ENCODE results near the gene PLSCR1. TPM values are rescaled to one million over a fixed set of nuclear protein-coding genes. Genes with fewer than 3 reads are reported as not detected.

Gene PLSCR1
- total and polyA plus RNA-seq, 2 donors (not counting 1 experiment from before 2014, with no cell fraction given): 16.8 to 44.6 TPM

- no peak overlapping the region for H3K4me3 Mint-ChIP-seq
- no peaks in the 10 kb centered on the region for H3K4me1 ChIP-seq (ENCODE audit: control insufficient read depth in 2 of 2, insufficient read depth in 2 of 2, low read length in 2 of 2)
- intact Hi-C loops (cut with micrococcal nuclease): no loop called here
- H3K27ac ChIP-seq (ENCODE audit: low read length in 2 of 2): no peak overlapping the region
- peaks cover 1 to 23% of the 10 kb centered on the region in 2 experiments for H3K36me3 ChIP-seq (replicated peaks in 1 of 2; ENCODE audit: control extremely low read depth in 1 of 2, control insufficient read depth in 1 of 2, extremely low read depth in 1 of 2, insufficient read depth in 2 of 2, low read length in 1 of 2)
- no peak for DNase-seq
- H3K27ac Mint-ChIP-seq: no peak overlapping the region
- 100% methylated on average over 3 of the region's 4 CpGs for WGBS (ENCODE audit: insufficient coverage)
- no peak overlapping the region for H2AFZ ChIP-seq (ENCODE audit: insufficient read depth, low read depth, low read length, poor library complexity, severe bottlenecking)
- no peaks in the 10 kb centered on the region for H3K9me3 Mint-ChIP-seq (ENCODE audit: insufficient read depth)
- no peaks in the 10 kb centered on the region for H3K79me2 ChIP-seq (ENCODE audit: control insufficient read depth, insufficient read depth, low read length)
- H3K9me3 ChIP-seq (ENCODE audit: control extremely low read depth in 1 of 3, control insufficient read depth in 2 of 3, insufficient read depth in 1 of 3, low read length in 2 of 3): no peaks in the 10 kb centered on the region
- no peaks in the 10 kb centered on the region for H3K27me3 ChIP-seq (replicated peaks in 1 of 4; ENCODE audit: control extremely low read depth in 1 of 4, control insufficient read depth in 3 of 4, insufficient read depth in 4 of 4, low read length in 3 of 4)
- no peaks in the 10 kb centered on the region for H4K20me1 ChIP-seq (ENCODE audit: control insufficient read depth, insufficient read depth, low read length, poor library complexity, severe bottlenecking)
- no peaks in the 10 kb centered on the region for H3K27me3 Mint-ChIP-seq
- H3K4me1 Mint-ChIP-seq: no peaks in the 10 kb centered on the region
- H3K4me2 ChIP-seq (replicated peaks; ENCODE audit: low read depth, low read length, poor library complexity, severe bottlenecking): no peak overlapping the region
- no peak for ATAC-seq (ENCODE audit: low read depth)
- ChIA-PET POLR2A (no interaction called here), CTCF (no interaction called here)
- no peak for TF ChIP-seq EZH2 (IDR thresholded peaks at IDR 0.05; ENCODE audit: borderline replicate concordance, insufficient read depth, low read depth, low read length, poor library complexity, severe bottlenecking)
- TF ChIP-seq CTCF (IDR thresholded peaks at IDR 0.05): no peak
- H3K4me3 ChIP-seq (ENCODE audit: control extremely low read depth in 1 of 5, extremely low read depth in 1 of 5, insufficient read depth in 1 of 5, low read depth in 2 of 5, low read length in 4 of 5): no peak overlapping the region
- no peak overlapping the region for H3K9ac ChIP-seq (ENCODE audit: low read length)
These were observed 26.5 kb downstream of the PLSCR1 start for GRCh38 chr3:146517684-146518435.

GRCh38 chr3:146513386-146514051, 30.9 kb downstream of the PLSCR1 start:
- H3K4me2 ChIP-seq (replicated peaks; ENCODE audit: low read depth, low read length, poor library complexity, severe bottlenecking): no peak overlapping the region

More at GRCh38 chr3:146513386-146514051, 30.9 kb downstream of the PLSCR1 start:
- Mint-ChIP-seq H3K27me3 (no peaks in the 10 kb centered on the region), H3K27ac (no peak overlapping the region), H3K9me3 (ENCODE audit: insufficient read depth) (no peaks in the 10 kb centered on the region), H3K4me3 (no peak overlapping the region), H3K4me1 (no peaks in the 10 kb centered on the region)
- no peak for ATAC-seq (ENCODE audit: low read depth)
- H3K79me2 ChIP-seq (ENCODE audit: control insufficient read depth, insufficient read depth, low read length): no peaks in the 10 kb centered on the region
- no peaks in the 10 kb centered on the region for H3K27me3 ChIP-seq (replicated peaks in 1 of 4; ENCODE audit: control extremely low read depth in 1 of 4, control insufficient read depth in 3 of 4, insufficient read depth in 4 of 4, low read length in 3 of 4)
- no peaks in the 10 kb centered on the region for H4K20me1 ChIP-seq (ENCODE audit: control insufficient read depth, insufficient read depth, low read length, poor library complexity, severe bottlenecking)
- DNase-seq: no peak
- ChIA-PET POLR2A (no interaction called here), CTCF (no interaction called here)
- H3K4me1 ChIP-seq (ENCODE audit: control insufficient read depth in 2 of 2, insufficient read depth in 2 of 2, low read length in 2 of 2): no peaks in the 10 kb centered on the region
- no peak overlapping the region for H3K4me3 ChIP-seq (ENCODE audit: control extremely low read depth in 1 of 5, extremely low read depth in 1 of 5, insufficient read depth in 1 of 5, low read depth in 2 of 5, low read length in 4 of 5)
- no peak overlapping the region for H3K9ac ChIP-seq (ENCODE audit: low read length)
- intact Hi-C loops (cut with micrococcal nuclease): no loop called here
- H3K36me3 ChIP-seq (replicated peaks in 1 of 2; ENCODE audit: control extremely low read depth in 1 of 2, control insufficient read depth in 1 of 2, extremely low read depth in 1 of 2, insufficient read depth in 2 of 2, low read length in 1 of 2): peaks cover 0 to 22% of the 10 kb centered on the region in 2 experiments
- no peak overlapping the region for H2AFZ ChIP-seq (ENCODE audit: insufficient read depth, low read depth, low read length, poor library complexity, severe bottlenecking)
- H3K27ac ChIP-seq (ENCODE audit: low read length in 2 of 2): no peak overlapping the region
- H3K9me3 ChIP-seq (ENCODE audit: control extremely low read depth in 1 of 3, control insufficient read depth in 2 of 3, insufficient read depth in 1 of 3, low read length in 2 of 3): no peaks in the 10 kb centered on the region
- TF ChIP-seq CTCF (IDR thresholded peaks at IDR 0.05) (no peak), EZH2 (IDR thresholded peaks at IDR 0.05; ENCODE audit: borderline replicate concordance, insufficient read depth, low read depth, low read length, poor library complexity, severe bottlenecking) (no peak)
- WGBS (ENCODE audit: insufficient coverage): no CpG with 5 or more reads among the region's 2 CpGs
